Measurements from ENCODE around the gene LOXL1.

The LOXL1 gene

DNA sequence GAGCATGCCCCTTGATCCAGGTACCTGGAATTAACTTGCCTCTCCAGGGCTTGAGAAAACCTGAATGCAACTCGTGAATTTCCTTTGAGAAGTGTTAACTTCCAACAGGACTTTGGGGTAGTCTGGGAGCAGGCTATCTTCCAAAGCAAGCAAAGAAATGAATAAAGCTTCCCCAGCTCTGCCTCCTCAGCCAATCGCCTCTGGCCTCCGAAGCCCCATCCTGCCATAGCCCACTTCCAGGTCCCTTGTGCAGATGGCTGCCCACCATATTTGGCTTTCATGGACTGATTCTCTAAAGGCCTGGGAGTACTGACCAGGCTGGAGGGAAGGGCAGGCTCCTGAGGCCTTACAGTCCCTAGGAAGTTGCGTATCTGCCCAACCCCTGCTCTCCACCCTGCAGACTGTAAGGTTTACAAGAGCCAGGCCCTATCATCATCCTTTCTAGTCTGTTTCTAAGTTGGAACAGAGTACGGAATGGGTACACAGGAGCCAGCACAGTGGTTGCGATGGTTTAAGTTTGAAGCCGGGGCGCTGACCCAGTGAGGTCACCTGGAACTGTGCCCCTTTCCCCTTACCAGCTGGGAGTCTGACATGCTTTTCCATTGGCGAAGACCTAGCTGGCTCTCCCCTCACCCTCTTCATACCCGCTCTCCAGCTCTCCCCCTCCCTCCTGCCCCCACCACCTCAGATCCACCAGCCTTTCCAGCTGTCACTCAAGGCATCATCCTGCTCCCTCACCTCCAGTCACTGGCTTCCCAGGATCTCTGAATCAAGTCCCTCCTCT is 67.1 kb downstream of the LOXL1 start:
- no peak for ATAC-seq
- TF ChIP-seq ZNF565 (CRISPR knock-in tag; conservative IDR thresholded peaks at IDR 0.05; ENCODE audit: low read depth) (no peak), RARB (CRISPR knock-in tag; IDR thresholded peaks at IDR 0.05) (no peak), TSHZ2 (CRISPR knock-in tag; IDR thresholded peaks at IDR 0.05) (no peak), CSRNP3 (CRISPR knock-in tag; IDR thresholded peaks at IDR 0.05) (no peak), GLIS3 (CRISPR knock-in tag; IDR thresholded peaks at IDR 0.05) (no peak), TOX (CRISPR knock-in tag; IDR thresholded peaks at IDR 0.05; ENCODE audit: borderline replicate concordance) (no peak), ESRRG (CRISPR knock-in tag; IDR thresholded peaks at IDR 0.05) (no peak), OSR1 (CRISPR knock-in tag; IDR thresholded peaks at IDR 0.05) (no peak), ISL1 (CRISPR knock-in tag; IDR thresholded peaks at IDR 0.05) (no peak), POU6F1 (CRISPR knock-in tag; IDR thresholded peaks at IDR 0.05; ENCODE audit: borderline replicate concordance, low read depth) (no peak), CSDC2 (CRISPR knock-in tag; IDR thresholded peaks at IDR 0.05) (no peak), ZNF70 (CRISPR knock-in tag; IDR thresholded peaks at IDR 0.05) (no peak), ARNTL (CRISPR knock-in tag; IDR thresholded peaks at IDR 0.05; ENCODE audit: borderline replicate concordance, low read depth) (no peak), PPARA (CRISPR knock-in tag; IDR thresholded peaks at IDR 0.05; ENCODE audit: borderline replicate concordance) (no peak), ZFP3 (CRISPR knock-in tag; IDR thresholded peaks at IDR 0.05) (no peak), ZFP30 (CRISPR knock-in tag; IDR thresholded peaks at IDR 0.05) (no peak), SNAI2 (CRISPR knock-in tag; IDR thresholded peaks at IDR 0.05) (no peak), PATZ1 (CRISPR knock-in tag; IDR thresholded peaks at IDR 0.05; ENCODE audit: borderline replicate concordance) (no peak)

- TF ChIP-seq, protein P1, sequence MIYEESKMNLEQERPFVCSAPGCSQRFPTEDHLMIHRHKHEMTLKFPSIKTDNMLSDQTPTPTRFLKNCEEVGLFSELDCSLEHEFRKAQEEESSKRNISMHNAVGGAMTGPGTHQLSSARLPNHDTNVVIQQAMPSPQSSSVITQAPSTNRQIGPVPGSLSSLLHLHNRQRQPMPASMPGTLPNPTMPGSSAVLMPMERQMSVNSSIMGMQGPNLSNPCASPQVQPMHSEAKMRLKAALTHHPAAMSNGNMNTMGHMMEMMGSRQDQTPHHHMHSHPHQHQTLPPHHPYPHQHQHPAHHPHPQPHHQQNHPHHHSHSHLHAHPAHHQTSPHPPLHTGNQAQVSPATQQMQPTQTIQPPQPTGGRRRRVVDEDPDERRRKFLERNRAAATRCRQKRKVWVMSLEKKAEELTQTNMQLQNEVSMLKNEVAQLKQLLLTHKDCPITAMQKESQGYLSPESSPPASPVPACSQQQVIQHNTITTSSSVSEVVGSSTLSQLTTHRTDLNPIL (CRISPR knock-in tag; IDR thresholded peaks at IDR 0.05; ENCODE audit: low read depth), result no peak
- peak; percentile 92 for ATAC-seq
These were observed 68.2 kb downstream of the LOXL1 start, which contains the start of gene PML for GRCh38 chr15:73994413-73994883. Gene PML, plus strand, starts transcription at chr15:73994716. Its CDS starts 97 bp downstream, at chr15:73994813.

DNA sequence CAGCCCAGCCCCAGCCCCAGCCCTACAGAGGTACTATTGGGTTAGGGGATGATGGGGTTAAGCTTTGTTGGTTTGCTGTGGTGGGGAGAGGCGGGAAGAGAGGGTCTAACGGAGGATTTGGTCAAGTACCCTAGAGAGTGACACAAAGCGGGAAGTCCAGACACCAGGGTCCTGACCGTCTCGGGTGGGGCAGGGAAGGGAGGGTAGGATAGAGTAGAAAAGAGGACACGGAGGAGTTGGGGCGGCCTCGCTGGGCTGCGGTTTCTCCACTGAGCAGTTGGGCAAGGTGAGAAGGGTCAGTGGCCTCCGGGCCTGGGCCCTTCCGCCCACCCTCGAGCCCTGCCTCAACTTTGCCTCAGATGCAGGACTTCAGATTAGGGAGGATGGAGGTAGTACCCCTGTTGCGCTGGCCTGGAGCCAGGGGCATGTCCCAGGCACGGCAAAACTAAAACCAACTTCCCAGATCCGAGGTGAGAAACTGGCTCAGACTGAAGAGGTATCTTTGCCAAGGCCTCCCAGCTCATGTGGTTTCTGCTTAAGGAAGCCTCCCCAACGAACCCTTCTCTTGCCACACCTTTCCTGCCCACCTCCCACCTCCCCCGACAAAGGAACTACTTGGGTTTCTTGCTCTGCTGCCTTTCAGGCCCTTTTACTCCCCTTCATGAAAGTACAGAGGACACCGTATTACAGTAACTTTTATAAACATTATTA is 68.8 kb downstream of the LOXL1 start:
- ATAC-seq, result peak; percentile 5
- TF ChIP-seq ZC3H10 (CRISPR knock-in tag; IDR thresholded peaks at IDR 0.05), result no peak
- no peak for TF ChIP-seq PPARA (CRISPR knock-in tag; IDR thresholded peaks at IDR 0.05; ENCODE audit: borderline replicate concordance)
- TF ChIP-seq ZFP30 (CRISPR knock-in tag; IDR thresholded peaks at IDR 0.05), result no peak
- TF ChIP-seq POU6F1 (CRISPR knock-in tag; IDR thresholded peaks at IDR 0.05; ENCODE audit: borderline replicate concordance, low read depth), result no peak
- TF ChIP-seq ISL1 (CRISPR knock-in tag; IDR thresholded peaks at IDR 0.05), result no peak
- TF ChIP-seq CSRNP3 (CRISPR knock-in tag; IDR thresholded peaks at IDR 0.05), result no peak
- no peak for TF ChIP-seq OSR1 (CRISPR knock-in tag; IDR thresholded peaks at IDR 0.05)
- no peak for TF ChIP-seq BACH2 (CRISPR knock-in tag; IDR thresholded peaks at IDR 0.05; ENCODE audit: borderline replicate concordance)
- TF ChIP-seq SNAI2 (CRISPR knock-in tag; IDR thresholded peaks at IDR 0.05), result no peak
